ENCODE measurements around the gene HTRA1. TPM values are rescaled to one million over a fixed set of nuclear protein-coding genes. Genes with fewer than 3 reads are reported as not detected.

The HTRA1 gene
- total RNA-seq, 1 experiment from 2014 or later, result 63.4 TPM

GRCh38 chr10:122454603-122455080 is 6.7 kb upstream of the HTRA1 start, which contains the start of gene ARMS2:
ARMS2 (plus strand) TSS chr10:122454653; CDS start chr10:122454728, 75 bp downstream.
- DNase-seq (ENCODE audit: low spot score), result no peak

GRCh38 chr10:122455376-122456079 is 5.8 kb upstream of the HTRA1 start:
- no peak for DNase-seq (ENCODE audit: low spot score)

- no peak for DNase-seq (ENCODE audit: low spot score)
Observed at GRCh38 chr10:122457934-122458333, 3.4 kb upstream of the HTRA1 start.

DNA sequence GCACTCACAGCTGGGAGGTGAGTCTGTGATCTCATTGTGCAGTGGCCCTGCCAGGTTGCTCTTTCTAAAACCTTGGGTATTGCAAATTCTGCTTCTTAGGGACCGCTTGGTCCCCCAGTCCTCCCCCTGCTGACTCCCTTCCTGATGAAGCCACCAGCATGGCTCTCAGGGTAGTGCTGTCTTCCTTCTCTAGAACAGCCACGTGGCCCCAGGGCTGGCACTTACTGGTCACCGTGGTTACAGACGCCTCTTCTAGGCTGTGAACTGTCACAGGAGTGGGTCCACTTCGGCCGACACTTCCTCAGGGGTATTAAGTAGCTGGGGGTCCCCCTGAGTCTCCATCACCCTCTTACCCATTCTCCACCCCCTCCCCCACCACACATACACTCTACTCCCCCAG is 2.7 kb upstream of the HTRA1 start:
- no peak for DNase-seq (ENCODE audit: low spot score)

DNA sequence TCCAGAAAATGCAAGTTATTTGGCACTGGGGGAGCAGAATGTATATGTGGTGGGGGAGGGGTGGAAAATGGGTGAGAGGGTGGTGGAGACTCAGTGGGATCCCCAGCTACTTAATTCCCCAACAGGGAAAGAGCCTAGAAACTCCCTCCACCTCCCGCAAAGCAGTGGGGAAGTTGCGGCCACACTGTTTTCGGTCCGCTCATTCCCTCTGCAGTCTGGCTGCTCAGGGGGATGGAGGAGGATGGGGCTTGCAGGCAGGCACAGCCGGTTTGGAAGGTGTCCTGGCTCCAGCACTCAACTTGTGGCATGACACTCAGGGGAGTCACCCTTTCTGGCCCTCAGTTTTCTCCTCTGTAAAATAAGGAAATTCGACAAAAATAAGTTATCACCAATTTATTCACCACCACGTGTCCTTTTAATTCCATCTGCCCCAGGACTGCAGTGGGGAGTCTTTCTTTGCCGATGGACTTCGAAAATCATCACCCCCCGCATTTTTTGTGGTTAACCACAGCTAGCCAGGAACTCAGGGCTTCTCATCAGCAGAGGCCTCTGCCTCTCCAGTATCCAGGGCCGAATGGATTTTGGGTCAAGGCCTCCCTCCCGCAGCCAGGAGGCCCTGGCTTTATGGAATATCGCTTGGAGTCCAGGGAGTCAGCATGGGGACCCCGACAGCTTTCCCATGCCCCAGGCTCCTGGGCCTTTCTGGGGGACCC is 1.6 kb upstream of the HTRA1 start:
- no peak for DNase-seq (ENCODE audit: low spot score)

GRCh38 chr10:122460891-122461293 is 461 bp upstream of the HTRA1 start:
- no peak for DNase-seq (ENCODE audit: low spot score)

DNA sequence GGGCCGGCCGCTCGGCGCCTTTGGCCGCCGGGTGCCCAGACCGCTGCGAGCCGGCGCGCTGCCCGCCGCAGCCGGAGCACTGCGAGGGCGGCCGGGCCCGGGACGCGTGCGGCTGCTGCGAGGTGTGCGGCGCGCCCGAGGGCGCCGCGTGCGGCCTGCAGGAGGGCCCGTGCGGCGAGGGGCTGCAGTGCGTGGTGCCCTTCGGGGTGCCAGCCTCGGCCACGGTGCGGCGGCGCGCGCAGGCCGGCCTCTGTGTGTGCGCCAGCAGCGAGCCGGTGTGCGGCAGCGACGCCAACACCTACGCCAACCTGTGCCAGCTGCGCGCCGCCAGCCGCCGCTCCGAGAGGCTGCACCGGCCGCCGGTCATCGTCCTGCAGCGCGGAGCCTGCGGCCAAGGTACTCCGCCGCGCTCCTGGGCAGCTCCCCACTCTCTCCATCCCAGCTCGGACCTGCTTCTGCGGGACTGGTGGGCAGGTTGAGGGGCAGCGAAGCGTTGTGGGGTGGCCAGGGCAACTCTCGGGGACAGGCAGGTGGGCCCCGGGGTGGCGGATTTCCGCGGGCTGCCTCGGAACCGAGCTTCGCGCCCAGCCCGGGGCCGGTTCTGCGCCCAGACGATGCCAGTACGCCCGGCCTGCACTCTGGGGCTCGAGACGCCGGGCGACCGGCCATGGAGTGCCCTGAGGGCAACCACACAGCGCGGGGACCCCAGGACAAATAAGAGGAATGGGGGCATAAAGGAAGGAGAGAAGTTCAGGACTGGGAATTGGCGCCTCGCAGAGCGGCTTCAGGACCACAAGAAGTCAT is 578 bp downstream of the HTRA1 start:
- DNase-seq (ENCODE audit: low spot score), result no peak

DNA sequence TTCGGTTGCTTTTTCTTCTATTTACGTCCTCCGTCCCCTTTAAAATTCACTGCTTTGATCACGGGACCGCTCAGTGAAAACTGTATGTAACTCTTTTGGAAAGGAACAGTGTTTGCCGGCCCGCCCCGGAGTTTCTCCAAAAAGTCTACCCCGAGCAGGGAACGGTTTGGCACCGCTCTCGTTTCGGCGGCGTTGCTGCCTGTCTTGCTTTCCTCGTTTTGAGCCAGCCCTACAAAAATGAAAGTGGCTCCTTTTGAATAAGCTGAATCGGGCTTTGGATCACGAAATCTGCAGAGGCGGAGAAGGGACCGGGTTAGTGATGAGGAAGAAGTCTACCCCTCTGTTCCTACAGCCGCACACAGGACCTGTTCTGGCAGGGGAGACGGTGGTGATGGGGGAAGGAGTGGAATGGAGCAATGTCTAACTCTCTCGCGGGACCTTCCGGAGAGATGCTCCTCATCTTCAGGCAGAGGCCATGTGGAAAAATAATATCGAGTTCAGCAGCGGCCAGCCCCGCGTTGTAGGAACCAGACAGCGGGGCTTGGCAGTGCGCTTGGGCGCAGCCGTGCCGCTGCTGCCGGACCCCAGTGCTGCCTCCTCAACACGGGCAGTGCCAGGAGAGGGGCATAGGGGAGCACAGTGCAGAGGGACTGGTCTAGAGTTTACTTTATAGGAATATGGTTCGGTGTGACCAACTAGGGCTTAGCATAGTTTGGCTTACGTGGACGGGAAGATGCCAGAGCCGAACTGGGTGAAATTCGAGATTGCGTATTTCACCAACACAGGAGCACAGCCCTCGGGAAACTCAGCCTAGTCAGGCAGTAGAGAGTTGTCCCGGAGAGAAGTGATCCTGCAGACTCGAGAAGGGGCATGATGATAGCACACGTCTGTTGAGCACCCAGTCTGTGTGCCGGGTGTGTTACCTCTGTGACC is 1.4 kb downstream of the HTRA1 start:
- no peak for DNase-seq (ENCODE audit: low spot score)

DNA sequence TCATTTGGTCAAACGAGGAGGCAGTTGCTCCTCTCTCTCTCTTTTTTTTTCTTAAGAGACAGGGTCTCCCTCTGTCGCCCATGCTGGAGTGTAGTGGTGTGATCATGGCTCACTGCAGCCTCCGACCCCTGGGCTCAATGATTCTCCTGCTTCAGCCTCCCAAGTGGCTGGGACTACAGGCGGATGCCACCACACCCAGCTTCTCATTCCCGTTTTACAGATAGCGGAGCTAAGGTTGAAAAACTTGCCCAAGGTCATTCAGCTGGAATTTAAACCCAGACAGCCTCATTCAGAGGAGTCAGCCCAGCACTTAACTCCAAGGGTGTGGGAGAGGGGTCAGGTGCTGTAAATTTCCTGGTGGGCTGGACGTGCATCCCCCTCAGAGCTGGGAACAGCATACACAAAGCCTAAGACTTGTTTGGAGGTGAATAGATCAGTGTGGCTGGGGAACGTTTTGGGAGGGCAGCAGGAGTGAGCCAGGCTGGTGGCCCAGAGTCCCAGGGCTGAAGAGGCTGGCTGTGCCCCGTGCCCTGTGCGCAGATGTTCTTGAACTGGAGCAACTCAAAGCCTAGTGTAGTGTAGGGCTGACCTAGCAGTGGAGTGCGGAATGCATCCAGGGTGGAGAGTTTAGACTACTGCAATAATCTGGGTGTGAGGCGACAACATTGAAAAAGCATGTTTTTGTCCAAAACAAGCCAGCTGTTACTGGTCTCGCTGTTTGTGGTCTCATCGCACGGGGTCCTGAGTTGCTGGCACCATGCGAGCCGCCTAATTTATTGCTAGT is 2.3 kb downstream of the HTRA1 start:
- no peak for DNase-seq (ENCODE audit: low spot score)

- no peak for DNase-seq (ENCODE audit: low spot score)
Observed at GRCh38 chr10:122464250-122464510, 2.8 kb downstream of the HTRA1 start.

DNA sequence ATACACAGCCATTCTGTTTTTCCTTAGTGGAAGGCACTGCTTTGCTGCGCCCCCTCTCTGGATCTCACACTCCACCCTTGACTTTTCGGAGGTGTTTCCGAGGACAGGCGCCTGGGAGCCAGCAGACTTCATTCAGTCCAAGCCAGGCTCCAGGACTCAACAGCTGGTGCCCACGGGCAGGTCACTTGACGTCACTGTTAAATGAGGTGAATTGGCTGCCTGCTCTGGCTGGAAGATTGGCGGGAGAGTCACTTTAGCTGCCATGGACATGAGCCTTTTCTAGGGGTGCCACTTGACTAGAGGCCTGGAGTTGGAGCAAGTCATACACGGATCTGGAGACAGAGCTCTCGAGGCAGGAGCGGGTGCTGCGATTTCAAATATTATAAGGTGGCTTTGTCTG is 3.2 kb downstream of the HTRA1 start:
- DNase-seq (ENCODE audit: low spot score), result no peak

- DNase-seq (ENCODE audit: low spot score), result no peak
Observed at GRCh38 chr10:122465401-122466040, 4.2 kb downstream of the HTRA1 start.

- DNase-seq (ENCODE audit: low spot score), result no peak
Observed at GRCh38 chr10:122466951-122467381, 5.6 kb downstream of the HTRA1 start.

- DNase-seq (ENCODE audit: low spot score), result no peak
Observed at GRCh38 chr10:122467701-122468100, 6.3 kb downstream of the HTRA1 start.

- no peak for DNase-seq (ENCODE audit: low spot score)
Observed at GRCh38 chr10:122468307-122468925, 7.1 kb downstream of the HTRA1 start.

DNA sequence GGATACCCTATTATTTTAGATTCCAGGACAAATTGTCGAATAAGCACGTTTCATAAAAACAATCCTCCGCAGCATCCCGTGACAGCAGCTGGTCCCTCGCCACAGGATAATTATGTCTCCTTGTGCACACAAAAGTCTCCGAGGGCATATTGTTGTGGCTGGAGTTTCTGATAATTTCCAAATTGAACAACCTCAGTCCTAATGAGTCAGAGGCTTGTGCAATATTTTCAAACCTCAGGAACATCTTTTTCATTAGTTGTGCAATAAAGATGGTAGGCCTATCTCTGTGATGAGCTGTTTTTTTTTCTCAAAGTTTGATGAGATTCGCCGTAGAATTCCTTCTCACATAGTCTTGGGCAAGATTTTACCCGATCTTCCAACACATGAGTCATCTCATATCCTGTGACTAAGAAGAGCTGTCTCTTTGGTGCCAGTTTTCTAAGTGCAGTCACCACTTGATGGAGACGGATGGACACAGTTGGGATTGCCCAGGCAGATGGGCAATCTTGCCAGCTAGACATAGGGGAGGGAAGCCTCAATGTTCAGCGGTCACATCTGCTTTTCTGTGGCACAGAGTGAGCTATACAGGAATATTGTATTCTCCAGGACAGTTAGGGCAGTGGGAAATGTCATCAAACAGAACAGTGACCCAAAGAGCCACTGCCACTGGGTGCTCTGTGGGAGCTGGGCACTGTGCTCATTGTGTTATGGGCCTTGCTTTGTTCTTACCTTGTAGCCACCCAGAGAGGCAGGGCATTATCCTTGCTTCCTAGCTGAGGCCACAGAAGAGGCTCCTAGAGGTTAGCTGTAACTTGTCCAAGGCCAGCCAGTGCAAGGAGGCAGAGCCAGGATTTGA is 7.8 kb downstream of the HTRA1 start:
- peak; percentile 74 for DNase-seq (ENCODE audit: low spot score)

DNA sequence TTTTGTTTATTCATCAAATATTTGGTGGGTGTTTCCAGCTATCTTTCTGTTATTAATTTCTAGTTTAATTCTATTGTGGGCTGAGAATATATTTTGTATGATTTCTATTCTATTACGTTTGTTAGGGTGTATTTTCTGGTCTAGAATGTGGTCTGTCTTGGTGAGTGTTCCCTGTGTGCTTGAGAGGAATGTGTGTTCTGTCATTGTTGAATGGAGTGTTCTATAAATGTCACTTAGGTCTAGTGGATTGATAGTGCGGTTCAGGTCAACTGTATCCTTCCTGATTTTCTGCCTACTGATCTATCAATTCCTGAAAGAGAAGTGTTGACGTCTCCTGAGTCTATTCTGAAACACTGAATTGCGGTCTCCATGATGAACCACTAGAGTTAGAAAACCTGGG is 8.5 kb downstream of the HTRA1 start:
- DNase-seq (ENCODE audit: low spot score), result no peak

- DNase-seq (ENCODE audit: low spot score), result no peak
Observed at GRCh38 chr10:122471531-122472177, 10.3 kb downstream of the HTRA1 start.
